Measurements from ENCODE around the gene GNA15.
"Not testable (repeated sequence)": the region's sequence is repeated elsewhere in the genome, so short reads cannot be mapped to it uniquely, and the experiment has no call there.

The GNA15 gene

GRCh38 chr19:3135961-3136683, at the start of gene GNA15:
GNA15 (plus strand) TSS chr19:3136033; CDS start chr19:3136451, 418 bp downstream.
- TF ChIP-seq CTCF (IDR thresholded peaks at IDR 0.05; ENCODE audit: extremely low read depth, insufficient read depth, missing control alignments), result no peak
- in situ Hi-C loops (cut with MboI; ENCODE audit: low pct_unique_long_range_greater_than_20kb, low sequenced_read_pairs, unreplicated experiment), result no loop called here
- DNase-seq (ENCODE audit: low spot score), result peak; percentile 78

- no peak for TF ChIP-seq CTCF (IDR thresholded peaks at IDR 0.05; ENCODE audit: extremely low read depth, insufficient read depth, missing control alignments)
- in situ Hi-C loops (cut with MboI; ENCODE audit: low pct_unique_long_range_greater_than_20kb, low sequenced_read_pairs, unreplicated experiment), result no loop called here
- no peak for DNase-seq (ENCODE audit: low spot score)
Observed at GRCh38 chr19:3087769-3088168, 48.1 kb upstream of the GNA15 start.

- in situ Hi-C loops (cut with MboI; ENCODE audit: low pct_unique_long_range_greater_than_20kb, low sequenced_read_pairs, unreplicated experiment); DNase-seq (ENCODE audit: low spot score): not testable (repeated sequence)
Observed at GRCh38 chr19:3089299-3089855, 46.5 kb upstream of the GNA15 start.

- DNase-seq (ENCODE audit: low spot score), result peak; percentile 71
- TF ChIP-seq CTCF (IDR thresholded peaks at IDR 0.05; ENCODE audit: extremely low read depth, insufficient read depth, missing control alignments), result no peak
- in situ Hi-C loops (cut with MboI; ENCODE audit: low pct_unique_long_range_greater_than_20kb, low sequenced_read_pairs, unreplicated experiment), result no loop called here
Observed at GRCh38 chr19:3094601-3095440, 41.0 kb upstream of the GNA15 start.

GRCh38 chr19:3095441-3096191, 40.2 kb upstream of the GNA15 start:
- no peak for TF ChIP-seq CTCF (IDR thresholded peaks at IDR 0.05; ENCODE audit: extremely low read depth, insufficient read depth, missing control alignments)
- DNase-seq (ENCODE audit: low spot score), result no peak
- in situ Hi-C loops (cut with MboI; ENCODE audit: low pct_unique_long_range_greater_than_20kb, low sequenced_read_pairs, unreplicated experiment), result no loop called here

GRCh38 chr19:3096267-3096901, 39.4 kb upstream of the GNA15 start:
- DNase-seq (ENCODE audit: low spot score), result no peak
- in situ Hi-C loops (cut with MboI; ENCODE audit: low pct_unique_long_range_greater_than_20kb, low sequenced_read_pairs, unreplicated experiment), result no loop called here
- no peak for TF ChIP-seq CTCF (IDR thresholded peaks at IDR 0.05; ENCODE audit: extremely low read depth, insufficient read depth, missing control alignments)

All from GM13977 (cell line).